Measurements from ENCODE around the gene R3HDML. TPM values are rescaled to one million over a fixed set of nuclear protein-coding genes. Genes with fewer than 3 reads are reported as not detected.
A peak's percentile ranks its signal among the peaks of the same experiment; 100 is the strongest.
"Not testable (repeated sequence)": the region's sequence is repeated elsewhere in the genome, so short reads cannot be mapped to it uniquely, and the experiment has no call there.

Gene R3HDML
- total RNA-seq (not detected), polyA plus RNA-seq (not detected)

- Histone ChIP-seq H3K4me1 (ENCODE audit: insufficient read depth) (no peaks in the 10 kb centered on the region), H3K27ac (ENCODE audit: low read depth) (no peak within 1 kb of the TSS), H3K4me3 (ENCODE audit: low read depth, low read length) (no peak within 1 kb of the TSS), H3K36me3 (ENCODE audit: insufficient read depth) (no peaks in the 10 kb centered on the region)
- 85% methylated on average over 16 of the region's 16 CpGs for WGBS
- DNase-seq (ENCODE audit: extremely low spot score), result no peak
Measured at GRCh38 chr20:44336725-44337380, at the start of gene R3HDML. Gene R3HDML (plus strand): TSS chr20:44337043. CDS start chr20:44337158, 115 bp downstream.

GRCh38 chr20:44287272-44288097 lies 49.4 kb upstream of the R3HDML start:
- Histone ChIP-seq H3K4me3 (ENCODE audit: low read depth, low read length) (no peak overlapping the region), H3K36me3 (ENCODE audit: insufficient read depth) (no peaks in the 10 kb centered on the region), H3K27ac (ENCODE audit: low read depth) (no peak overlapping the region), H3K4me1 (ENCODE audit: insufficient read depth) (no peaks in the 10 kb centered on the region)
- DNase-seq (ENCODE audit: extremely low spot score), result no peak
- 67% methylated on average over 5 of the region's 5 CpGs for WGBS

- 96% methylated on average over 3 of the region's 3 CpGs for WGBS
- H3K4me3 ChIP-seq (ENCODE audit: low read depth, low read length), result no peak overlapping the region
- no peak for DNase-seq (ENCODE audit: extremely low spot score)
- H3K27ac ChIP-seq (ENCODE audit: low read depth), result no peak overlapping the region
- H3K4me1 ChIP-seq (ENCODE audit: insufficient read depth), result no peaks in the 10 kb centered on the region
- H3K36me3 ChIP-seq (ENCODE audit: insufficient read depth), result no peaks in the 10 kb centered on the region
Measured at GRCh38 chr20:44288252-44288651, 48.6 kb upstream of the R3HDML start.

GRCh38 chr20:44291754-44292153 lies 45.1 kb upstream of the R3HDML start:
- Histone ChIP-seq H3K27ac (ENCODE audit: low read depth) (no peak overlapping the region), H3K4me1 (ENCODE audit: insufficient read depth) (no peaks in the 10 kb centered on the region), H3K36me3 (ENCODE audit: insufficient read depth) (no peaks in the 10 kb centered on the region), H3K4me3 (ENCODE audit: low read depth, low read length) (no peak overlapping the region)
- DNase-seq (ENCODE audit: extremely low spot score), result no peak
- WGBS, result 91% methylated on average over 7 of the region's 7 CpGs

- no peak overlapping the region for H3K27ac ChIP-seq (ENCODE audit: low read depth)
- H3K36me3 ChIP-seq (ENCODE audit: insufficient read depth), result no peaks in the 10 kb centered on the region
- no peaks in the 10 kb centered on the region for H3K4me1 ChIP-seq (ENCODE audit: insufficient read depth)
- no peak overlapping the region for H3K4me3 ChIP-seq (ENCODE audit: low read depth, low read length)
- no peak for DNase-seq (ENCODE audit: extremely low spot score)
- 80% methylated on average over 7 of the region's 7 CpGs for WGBS
Measured at GRCh38 chr20:44296011-44296410, 40.8 kb upstream of the R3HDML start.

GRCh38 chr20:44297721-44298120 lies 39.1 kb upstream of the R3HDML start:
- no peaks in the 10 kb centered on the region for H3K36me3 ChIP-seq (ENCODE audit: insufficient read depth)
- H3K27ac ChIP-seq (ENCODE audit: low read depth), result no peak overlapping the region
- H3K4me3 ChIP-seq (ENCODE audit: low read depth, low read length), result no peak overlapping the region
- WGBS, result 90% methylated on average over 4 of the region's 4 CpGs
- H3K4me1 ChIP-seq (ENCODE audit: insufficient read depth), result no peaks in the 10 kb centered on the region
- no peak for DNase-seq (ENCODE audit: extremely low spot score)

GRCh38 chr20:44299011-44299535 lies 37.8 kb upstream of the R3HDML start:
- H3K27ac ChIP-seq (ENCODE audit: low read depth); DNase-seq (ENCODE audit: extremely low spot score): not testable (repeated sequence)

GRCh38 chr20:44301285-44301684 lies 35.6 kb upstream of the R3HDML start:
- DNase-seq (ENCODE audit: extremely low spot score), result no peak
- no peaks in the 10 kb centered on the region for H3K4me1 ChIP-seq (ENCODE audit: insufficient read depth)
- no peak overlapping the region for H3K27ac ChIP-seq (ENCODE audit: low read depth)
- H3K36me3 ChIP-seq (ENCODE audit: insufficient read depth), result no peaks in the 10 kb centered on the region
- H3K4me3 ChIP-seq (ENCODE audit: low read depth, low read length), result no peak overlapping the region

More at GRCh38 chr20:44299011-44299535, 37.8 kb upstream of the R3HDML start:
- 93% methylated on average over 42 of the region's 42 CpGs for WGBS
- H3K4me3 ChIP-seq (ENCODE audit: low read depth, low read length); H3K4me1 ChIP-seq (ENCODE audit: insufficient read depth); H3K36me3 ChIP-seq (ENCODE audit: insufficient read depth): not testable (repeated sequence)

- Histone ChIP-seq H3K4me3 (ENCODE audit: low read depth, low read length) (no peak overlapping the region), H3K36me3 (ENCODE audit: insufficient read depth) (no peaks in the 10 kb centered on the region), H3K27ac (ENCODE audit: low read depth) (no peak overlapping the region), H3K4me1 (ENCODE audit: insufficient read depth) (no peaks in the 10 kb centered on the region)
- WGBS, result 56% methylated on average over 5 of the region's 5 CpGs
- DNase-seq (ENCODE audit: extremely low spot score), result peak; percentile 5
Measured at GRCh38 chr20:44302026-44302669, 34.7 kb upstream of the R3HDML start.

- Histone ChIP-seq H3K36me3 (ENCODE audit: insufficient read depth) (no peaks in the 10 kb centered on the region), H3K4me3 (ENCODE audit: low read depth, low read length) (no peak overlapping the region), H3K27ac (ENCODE audit: low read depth) (no peak overlapping the region), H3K4me1 (ENCODE audit: insufficient read depth) (no peaks in the 10 kb centered on the region)
- no peak for DNase-seq (ENCODE audit: extremely low spot score)
- 76% methylated on average over 8 of the region's 8 CpGs for WGBS
Measured at GRCh38 chr20:44302736-44303135, 34.1 kb upstream of the R3HDML start.

- H3K4me3 ChIP-seq (ENCODE audit: low read depth, low read length), result no peak overlapping the region
- H3K27ac ChIP-seq (ENCODE audit: low read depth), result no peak overlapping the region
- DNase-seq (ENCODE audit: extremely low spot score), result no peak
- H3K36me3 ChIP-seq (ENCODE audit: insufficient read depth), result no peaks in the 10 kb centered on the region
- H3K4me1 ChIP-seq (ENCODE audit: insufficient read depth), result no peaks in the 10 kb centered on the region
Measured at GRCh38 chr20:44304383-44304782, 32.5 kb upstream of the R3HDML start.

GRCh38 chr20:44306927-44307326 lies 29.9 kb upstream of the R3HDML start:
- H3K27ac ChIP-seq (ENCODE audit: low read depth), result no peak overlapping the region
- no peak for DNase-seq (ENCODE audit: extremely low spot score)
- WGBS, result 91% methylated on average over 9 of the region's 9 CpGs
- H3K4me3 ChIP-seq (ENCODE audit: low read depth, low read length), result no peak overlapping the region
- H3K36me3 ChIP-seq (ENCODE audit: insufficient read depth), result no peaks in the 10 kb centered on the region
- H3K4me1 ChIP-seq (ENCODE audit: insufficient read depth), result peaks cover 3% of the 10 kb centered on the region

GRCh38 chr20:44309763-44310663 lies 26.8 kb upstream of the R3HDML start:
- Histone ChIP-seq H3K4me3 (ENCODE audit: low read depth, low read length) (peak overlapping the region; percentile 62), H3K27ac (ENCODE audit: low read depth) (no peak overlapping the region), H3K4me1 (ENCODE audit: insufficient read depth) (peaks cover 3% of the 10 kb centered on the region), H3K36me3 (ENCODE audit: insufficient read depth) (no peaks in the 10 kb centered on the region)
- peak; percentile 7 for DNase-seq (ENCODE audit: extremely low spot score)
- WGBS, result 10% methylated on average over 17 of the region's 17 CpGs
